ENCODE data around the gene TNFSF10.
"Not testable (repeated sequence)": the region's sequence is repeated elsewhere in the genome, so short reads cannot be mapped to it uniquely, and the experiment has no call there.

TNFSF10 gene

GRCh38 chr3:172522871-172523818 is at the start of gene TNFSF10:
Gene TNFSF10, minus strand, starts transcription at chr3:172523430. Its CDS starts 46 bp downstream, at chr3:172523384.
- peak; percentile 69 for DNase-seq

GRCh38 chr3:172569128-172570008 is 46.1 kb upstream of the TNFSF10 start:
- DNase-seq, result no peak

- DNase-seq, result no peak
Measured at GRCh38 chr3:172568701-172569100, 45.5 kb upstream of the TNFSF10 start.

DNA sequence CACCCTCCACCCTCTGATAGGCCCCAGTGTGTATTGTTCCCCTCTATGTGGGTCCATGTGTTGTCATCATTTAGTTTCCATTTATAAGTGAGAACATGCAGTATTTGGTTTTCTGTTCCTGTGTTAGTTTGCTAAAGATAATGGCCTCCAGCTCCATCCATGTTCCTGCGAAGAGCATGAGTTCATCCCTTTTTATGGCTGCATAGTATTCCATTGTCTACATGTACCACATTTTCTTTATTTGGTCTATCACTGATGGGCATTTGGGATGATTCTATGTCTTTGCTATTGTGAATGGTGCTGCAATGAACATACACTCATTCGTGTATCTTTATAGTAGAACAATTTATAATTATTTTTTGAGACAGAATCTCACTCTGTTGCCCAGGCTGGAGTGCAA is 43.6 kb upstream of the TNFSF10 start:
- not testable (repeated sequence) for DNase-seq

GRCh38 chr3:172564499-172564898 is 41.3 kb upstream of the TNFSF10 start:
- no peak for DNase-seq

DNA sequence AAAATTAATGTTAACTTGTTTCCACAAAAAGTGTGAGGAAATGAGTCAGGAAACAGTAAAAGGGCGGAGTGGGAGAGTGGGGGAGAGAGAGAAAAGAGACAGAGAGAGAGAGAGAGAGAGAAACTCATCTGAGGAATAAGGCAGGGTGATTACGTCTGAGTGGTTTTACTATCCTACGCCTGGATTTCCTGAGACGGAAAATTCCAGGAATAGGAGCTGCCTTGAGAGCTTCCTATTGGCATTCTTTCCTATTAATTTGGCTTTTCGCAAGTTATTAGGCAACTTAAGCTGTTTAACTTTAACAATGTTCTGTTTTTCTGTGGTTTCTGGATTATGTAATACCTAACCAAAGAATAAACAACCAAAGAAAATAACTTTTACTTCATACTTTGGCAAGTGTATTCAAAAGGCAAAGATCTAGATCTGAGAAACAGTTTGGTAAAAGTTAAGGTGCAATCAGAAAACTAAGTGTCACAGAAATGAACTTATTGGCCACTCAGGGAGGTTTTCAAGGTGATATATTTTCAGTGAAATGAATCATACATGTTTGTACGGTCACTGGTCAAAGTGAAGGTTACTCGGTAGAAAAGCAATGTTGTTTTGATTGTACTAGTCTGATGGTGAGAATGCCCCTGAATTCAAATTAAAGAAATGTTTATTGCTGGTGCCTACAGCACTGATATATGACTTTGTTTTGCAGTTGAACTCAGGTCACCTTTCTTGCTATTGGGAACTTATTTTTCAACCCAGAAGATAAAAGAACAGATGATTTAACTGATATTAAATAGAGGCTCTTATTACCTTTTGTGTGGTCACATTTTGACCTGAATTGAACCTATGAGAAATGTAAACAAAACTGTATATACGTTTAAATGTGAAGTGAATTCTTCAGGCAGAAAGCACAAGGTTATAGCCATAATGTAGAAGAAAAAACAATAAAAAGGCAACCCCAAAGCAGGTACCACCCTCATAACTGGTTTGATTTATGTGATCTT is 39.9 kb upstream of the TNFSF10 start:
- no peak for DNase-seq

DNA sequence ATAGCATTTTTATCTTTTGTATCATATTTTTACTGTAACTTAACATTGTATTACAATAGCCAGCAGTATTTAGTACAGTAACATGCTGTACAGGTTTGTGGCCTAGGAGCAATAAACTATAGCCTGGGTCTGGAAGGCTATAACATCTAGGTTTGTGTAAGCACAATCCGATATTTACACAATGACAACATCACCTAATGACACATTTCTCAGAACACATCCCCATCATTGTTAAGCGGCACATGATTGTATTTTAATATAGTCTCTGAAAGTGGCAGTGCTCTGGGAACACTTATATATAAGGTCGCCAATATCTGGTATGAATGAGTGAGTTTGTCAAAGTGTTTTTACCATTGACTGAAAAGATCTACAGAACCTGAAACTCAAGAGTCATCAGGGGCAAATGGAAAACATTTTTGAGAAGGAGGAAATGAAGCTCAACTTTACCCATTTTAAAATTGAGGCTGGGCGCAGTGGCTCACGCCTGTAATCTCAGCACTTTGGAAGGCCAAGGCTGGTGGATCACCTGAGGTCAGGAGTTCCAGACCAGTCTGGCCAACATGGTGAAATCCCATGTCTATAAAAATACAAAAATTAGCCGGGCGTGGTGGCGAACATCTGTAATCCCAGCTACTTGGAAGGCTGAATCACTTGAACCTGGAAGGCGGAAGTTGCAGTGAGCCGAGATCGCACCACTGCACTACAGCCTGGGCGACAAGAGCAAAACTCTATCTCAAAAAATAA is 38.8 kb upstream of the TNFSF10 start:
- DNase-seq, result peak; percentile 42

GRCh38 chr3:172560586-172560985 is 37.4 kb upstream of the TNFSF10 start:
- no peak for DNase-seq

DNA sequence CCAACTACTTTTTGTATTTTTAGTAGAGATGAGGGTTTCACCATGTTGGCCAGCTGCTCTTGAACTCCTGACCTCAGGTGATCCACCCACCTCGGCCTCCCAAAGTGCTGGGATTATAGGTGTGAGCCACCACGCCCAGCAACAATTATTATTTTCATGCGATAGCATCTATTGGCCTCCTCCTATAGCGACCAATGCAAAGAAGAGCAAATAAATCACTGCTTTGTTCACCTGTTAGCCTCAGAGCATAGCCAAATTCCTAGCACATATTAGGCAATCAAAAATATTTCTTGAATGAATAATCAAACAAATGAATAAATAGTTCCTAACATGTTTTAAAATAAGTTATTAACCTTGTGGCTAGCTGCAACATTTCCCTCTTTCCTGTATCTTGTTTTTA is 36.8 kb upstream of the TNFSF10 start:
- no peak for DNase-seq

GRCh38 chr3:172559020-172559419 is 35.8 kb upstream of the TNFSF10 start:
- no peak for DNase-seq

- no peak for DNase-seq
Measured at GRCh38 chr3:172557515-172558220, 34.4 kb upstream of the TNFSF10 start.

DNA sequence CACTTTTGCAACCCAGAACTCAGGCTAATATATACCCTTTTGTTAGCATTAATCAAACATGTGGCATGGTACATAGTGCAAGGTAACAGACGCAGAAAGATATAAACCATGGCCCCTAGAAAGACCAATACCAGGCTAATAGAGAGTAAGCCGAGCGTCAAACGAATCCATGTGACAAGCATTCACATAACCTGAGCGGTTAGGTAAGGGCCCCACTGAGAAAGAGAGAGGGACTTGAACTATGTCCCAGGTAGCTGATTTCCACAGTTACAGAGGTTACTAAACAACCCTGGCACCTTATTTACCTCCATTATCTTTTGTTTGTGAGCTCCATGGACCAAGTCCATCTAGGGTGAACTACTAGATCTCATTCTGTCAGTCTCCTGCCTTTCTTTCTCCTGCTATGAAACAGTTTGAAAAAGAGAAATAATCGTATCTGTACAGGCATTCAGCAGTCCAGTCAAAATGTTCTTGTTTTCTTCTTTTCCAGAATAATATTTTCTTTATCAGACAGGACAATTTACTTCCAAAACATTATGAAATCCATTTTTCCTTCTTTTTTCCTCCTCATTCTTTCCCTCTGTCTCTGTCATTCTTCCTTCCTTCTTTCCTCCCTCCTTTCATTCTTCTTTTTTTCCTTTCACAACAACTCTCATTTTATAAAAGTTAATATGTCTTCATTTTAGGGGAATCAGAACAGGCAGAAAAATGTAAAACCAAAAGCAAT is 30.5 kb upstream of the TNFSF10 start:
- no peak for DNase-seq

- no peak for DNase-seq
Measured at GRCh38 chr3:172552607-172553006, 29.4 kb upstream of the TNFSF10 start.

DNA sequence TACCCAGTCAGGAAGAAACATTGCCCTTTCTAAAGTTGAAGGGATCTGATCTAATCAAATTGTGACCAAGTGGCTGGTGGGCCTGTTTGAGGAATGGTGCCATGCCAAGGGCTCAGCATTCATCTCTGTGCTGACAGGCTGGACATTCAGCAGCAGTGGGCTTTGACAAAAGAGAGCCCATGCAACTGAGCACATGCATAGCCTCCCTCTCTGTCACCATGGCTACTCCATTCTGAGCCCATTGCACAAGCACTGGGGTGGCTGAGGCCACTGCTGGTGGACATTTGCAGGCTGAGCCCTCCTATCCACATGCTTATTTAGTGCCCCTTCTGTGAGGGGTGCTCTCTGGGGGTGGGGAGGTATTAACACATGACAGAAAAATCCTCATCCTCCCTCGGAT is 28.6 kb upstream of the TNFSF10 start:
- no peak for DNase-seq

DNA sequence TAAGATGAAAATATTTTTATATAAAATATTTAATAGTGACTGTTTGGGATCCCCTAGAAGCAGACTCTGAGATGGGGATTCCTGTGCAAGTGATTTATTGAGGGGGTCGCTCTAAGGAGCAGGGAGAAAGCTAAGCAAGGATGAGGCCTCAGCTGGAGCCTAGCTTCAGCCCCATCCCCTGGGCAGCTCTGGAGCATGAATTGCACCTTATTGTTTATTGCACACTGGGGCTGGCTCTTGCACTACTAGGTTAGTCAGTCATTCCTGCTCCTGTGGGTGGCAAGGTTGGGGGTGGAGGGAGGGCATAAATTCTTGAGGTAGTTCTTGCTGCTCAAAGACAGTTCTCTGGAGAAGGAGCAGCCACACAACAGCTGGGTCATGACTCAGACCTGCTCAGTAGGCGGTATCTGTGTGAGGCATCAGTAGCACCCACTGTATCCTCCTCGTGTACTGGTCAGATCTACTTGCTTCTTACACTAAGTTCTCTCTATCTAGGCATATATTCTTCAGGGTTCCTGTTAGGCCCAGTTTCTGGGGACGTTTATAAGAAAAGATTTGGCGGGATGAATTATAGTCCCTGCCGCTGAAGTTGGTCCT is 27.2 kb upstream of the TNFSF10 start:
- DNase-seq, result peak; percentile 82

- no peak for DNase-seq
Measured at GRCh38 chr3:172549144-172549543, 25.9 kb upstream of the TNFSF10 start.

DNA sequence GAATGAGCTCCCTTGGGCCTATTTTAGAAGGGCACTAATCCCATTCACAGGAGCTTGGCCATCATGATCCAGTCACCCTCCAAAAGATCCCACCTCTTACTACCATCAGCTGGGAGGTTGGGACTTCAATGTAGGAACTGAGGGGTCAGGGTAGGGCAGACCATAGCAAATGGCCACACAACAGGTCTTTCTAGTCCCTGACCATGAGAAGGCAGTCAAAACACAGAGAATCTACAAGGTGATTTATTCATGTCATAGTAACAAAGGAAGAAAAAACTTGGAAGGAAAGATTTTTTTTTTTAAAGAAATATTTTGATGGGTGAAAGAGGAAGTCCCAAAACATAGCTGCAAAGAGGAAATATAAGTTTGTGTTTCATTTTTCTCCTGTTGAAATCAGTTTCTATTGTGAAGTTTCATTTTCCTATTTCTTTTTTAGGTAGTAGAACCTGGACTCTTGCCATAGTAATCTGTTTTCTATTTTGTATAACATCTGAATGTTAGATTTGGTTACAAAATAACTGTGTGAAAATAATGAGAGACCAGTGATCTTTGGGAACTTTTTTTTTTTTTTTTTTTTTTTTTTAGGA is 23.5 kb upstream of the TNFSF10 start:
- DNase-seq, result no peak

GRCh38 chr3:172546105-172546504 is 22.9 kb upstream of the TNFSF10 start:
- no peak for DNase-seq

DNA sequence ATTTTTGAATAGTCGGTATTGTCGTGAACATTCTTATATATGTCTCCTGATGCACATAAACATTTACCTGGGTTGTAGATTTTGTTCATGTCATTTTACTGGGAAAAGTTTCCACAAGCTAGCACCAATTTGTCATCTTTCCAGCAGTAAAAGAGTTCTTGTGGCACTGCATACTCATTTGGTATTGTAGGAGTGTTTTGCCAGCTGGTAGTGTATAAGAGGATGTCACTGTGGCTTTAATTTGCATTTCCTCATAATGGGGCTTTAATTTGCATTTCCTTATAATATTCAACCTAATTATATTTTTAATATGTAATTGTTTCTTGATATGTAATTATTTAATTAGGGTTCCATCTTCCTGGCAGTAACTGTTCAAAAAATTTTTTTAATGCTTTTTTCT is 21.2 kb upstream of the TNFSF10 start:
- no peak for DNase-seq
